Lung (tissue), 12 donors: ENCODE results near the gene MROH8. TPM values are rescaled to one million over a fixed set of nuclear protein-coding genes. Genes with fewer than 3 reads are reported as not detected.

Experiments
- ATAC-seq: fragments of 200-7000 bp; cut with Tn5 transposase; one replicate; pipeline ENCODE4 v1.9.1; 2020; ENCODE audit warnings: moderate number of reproducible peaks; ENCODE audit not compliant: insufficient read depth, low FRiP score
- DNase-seq, 3 donors: peaks; one replicate each; pipeline ENCODE4 v3.0.0-alpha.2; 2013 to 2017
- H3K27ac ChIP-seq, 2 donors: one replicate each; pipeline ENCODE4 v1.5.1; 2013; ENCODE audit warnings: mild to moderate bottlenecking in 2 of 2, moderate library complexity in 2 of 2, control low read depth in 1 of 2, inconsistent platforms in 1 of 2, low read depth in 1 of 2, low read length in 1 of 2
- H3K27me3 ChIP-seq, 3 donors: one replicate each; pipeline ENCODE4 v1.5.1; 2013; ENCODE audit warnings: low read length in 2 of 3; ENCODE audit not compliant: control insufficient read depth in 3 of 3, insufficient read depth in 3 of 3
- H3K36me3 ChIP-seq, 4 donors: one replicate each; pipeline ENCODE4 v1.5.1; 2013; ENCODE audit warnings: low read length in 4 of 4, mild to moderate bottlenecking in 1 of 4, moderate library complexity in 1 of 4; ENCODE audit not compliant: control insufficient read depth in 4 of 4, insufficient read depth in 4 of 4
- H3K4me1 ChIP-seq, 5 donors: one replicate each; pipeline ENCODE4 v1.5.1; 2013; ENCODE audit warnings: low read length in 5 of 5, mild to moderate bottlenecking in 2 of 5, moderate library complexity in 1 of 5; ENCODE audit not compliant: control insufficient read depth in 5 of 5, insufficient read depth in 5 of 5
- H3K4me3 ChIP-seq: one replicate; pipeline ENCODE4 v1.5.1; 2013; ENCODE audit warnings: mild to moderate bottlenecking, control low read depth, moderate library complexity
- H3K9ac ChIP-seq, 2 donors: one replicate each; pipeline ENCODE4 v1.5.1; 2013; ENCODE audit warnings: low read length in 2 of 2, control low read depth in 1 of 2; ENCODE audit not compliant: insufficient read depth in 1 of 2
- H3K9me3 ChIP-seq, 4 donors: one replicate each; pipeline ENCODE4 v1.5.1; 2013; ENCODE audit warnings: low read length in 3 of 4, mild to moderate bottlenecking in 1 of 4, moderate library complexity in 1 of 4; ENCODE audit not compliant: control insufficient read depth in 4 of 4, insufficient read depth in 3 of 4
- CTCF ChIP-seq: IDR thresholded peaks from 2 replicates; pipeline ENCODE4 v1.5.1; 2012; ENCODE audit warnings: mild to moderate bottlenecking; ENCODE audit errors: control extremely low read depth, extremely low read depth
- WGBS, 2 donors: extraction: QIAGEN DNeasy Blood & Tissue Kit; methylation state at CpG; one replicate each; pipeline ENCODE4 v1.1.7; 2013; 5-methylcytosine and 5-hydroxymethylcytosine counted together
- polyA plus RNA-seq, 2 donors: library from polyadenylated mRNA; stranded (reverse); fragments of 200-250 nt; gene quantifications; one replicate each; pipeline ENCODE4 v1.2.1, GENCODE V29; 2013
- total RNA-seq, 2 donors: library from RNA; depleted of rRNA in 1 of 2; stranded (reverse); fragments of >200 nt in 1 of 2; gene quantifications; one replicate each; pipeline ENCODE4 v1.2.1, GENCODE V29; 2014 to 2021
- donor health status: control.
- donor health status: control.
- donor health status: Bipolar disorder and iron deficiency.
- donor health status: healthy.
- donor health status: DM: yes; HTN: yes; CAD: no.

Gene MROH8
- total and polyA plus RNA-seq, 4 donors = 0.84 to 4.0 (median 2.5) TPM

GRCh38 chr20:37226889-37227288 is 47.5 kb upstream of the MROH8 start:
- 80 to 93% methylated on average over 3 of the region's 3 CpGs for WGBS, 2 donors
- no peak overlapping the region for H3K27ac ChIP-seq
- no peak for DNase-seq

GRCh38 chr20:37225146-37225545 is 45.8 kb upstream of the MROH8 start:
- H3K36me3 ChIP-seq = peaks cover 34 to 51% (median 46%) of the 10 kb centered on the region in 4 donors
- H3K4me1 ChIP-seq = peaks cover 0 to 11% (median 0%) of the 10 kb centered on the region in 5 donors
- TF ChIP-seq CTCF = no peak
- no peak for ATAC-seq
- H3K9me3 ChIP-seq = no peaks in the 10 kb centered on the region
- no peak overlapping the region for H3K4me3 ChIP-seq
- H3K9ac ChIP-seq = no peak overlapping the region
- DNase-seq = no peak
- H3K27ac ChIP-seq = no peak overlapping the region
- 94 to 98% methylated on average over 5 of the region's 5 CpGs for WGBS, 2 donors
- no peaks in the 10 kb centered on the region for H3K27me3 ChIP-seq

More at GRCh38 chr20:37226889-37227288, 47.5 kb upstream of the MROH8 start:
- Histone ChIP-seq H3K4me3 (no peak overlapping the region), H3K27me3 (no peaks in the 10 kb centered on the region), H3K36me3 (peaks cover 35 to 66% (median 54%) of the 10 kb centered on the region in 4 donors), H3K9ac (no peak overlapping the region), H3K9me3 (no peaks in the 10 kb centered on the region), H3K4me1 (peaks cover 0 to 11% (median 0%) of the 10 kb centered on the region in 5 donors)
- no peak for ATAC-seq
- TF ChIP-seq CTCF = no peak

GRCh38 chr20:37223053-37223452 is 43.7 kb upstream of the MROH8 start:
- DNase-seq (peak in 1 of 3 donors; percentile 13), ATAC-seq (peak; percentile 91)
- Histone ChIP-seq H3K27me3 (no peaks in the 10 kb centered on the region), H3K27ac (no peak overlapping the region), H3K4me1 (peaks cover 0 to 9% (median 0%) of the 10 kb centered on the region in 5 donors), H3K9me3 (no peaks in the 10 kb centered on the region), H3K9ac (no peak overlapping the region), H3K36me3 (peaks cover 35 to 46% (median 38%) of the 10 kb centered on the region in 4 donors), H3K4me3 (no peak overlapping the region)
- TF ChIP-seq CTCF = no peak

- TF ChIP-seq CTCF = no peak
- Histone ChIP-seq H3K9me3 (no peaks in the 10 kb centered on the region), H3K36me3 (peaks cover 28 to 37% (median 32%) of the 10 kb centered on the region in 4 donors), H3K27ac (no peak overlapping the region), H3K4me3 (no peak overlapping the region), H3K9ac (no peak overlapping the region), H3K27me3 (no peaks in the 10 kb centered on the region), H3K4me1 (peaks cover 0 to 2% (median 0%) of the 10 kb centered on the region in 5 donors)
- WGBS, 2 donors = 95 to 98% methylated on average over 4 of the region's 4 CpGs
- DNase-seq (no peak), ATAC-seq (no peak)
These were observed 42.7 kb upstream of the MROH8 start for GRCh38 chr20:37222086-37222485.
